T-helper 2 cell treated with Interferon-gamma antibody and Interleukin-4, amounts not matched to agents 100 ng/mL and 5 ng/mL, for 36 hours (primary cell): ENCODE results near the gene CXCL14. TPM values are rescaled to one million over a fixed set of nuclear protein-coding genes. Genes with fewer than 3 reads are reported as not detected.
"Not testable (repeated sequence)": the region's sequence is repeated elsewhere in the genome, so short reads cannot be mapped to it uniquely, and the experiment has no call there.

ENCODE experiments used
- intact Hi-C: fragments of 100-400 bp; cut with micrococcal nuclease; formaldehyde crosslinking; loops from one replicate; pipeline ENCODE4 v1.15.1; 2023
- total RNA-seq: library from RNA; stranded (reverse); gene quantifications from 2 replicates; pipeline ENCODE4 v1.2.3, GENCODE V29; 2022

The CXCL14 gene
- total RNA-seq, 1 donor from 2014 or later = not detected

GRCh38 chr5:135545099-135545498 is 33.7 kb downstream of the CXCL14 start:
- intact Hi-C loops = no loop called here

GRCh38 chr5:135543485-135544304 is 35.1 kb downstream of the CXCL14 start:
- intact Hi-C loops = loop anchor here (2.0 kb wide), 1 partner anchor 53 kb away; no protein-coding TSS in a partner anchor

GRCh38 chr5:135543001-135543484 is 35.7 kb downstream of the CXCL14 start:
- intact Hi-C loops = loop anchor here (2.0 kb wide), 1 partner anchor 52 kb away; no protein-coding TSS in a partner anchor

- intact Hi-C loops = loop anchor here (2.0 kb wide), 1 partner anchor 51 kb away; no protein-coding TSS in a partner anchor
These were observed 36.8 kb downstream of the CXCL14 start for GRCh38 chr5:135541807-135542502.

GRCh38 chr5:135539430-135540005 is 39.3 kb downstream of the CXCL14 start:
- intact Hi-C loops = loop anchor here (5.0 kb wide), 1 partner anchor 507 kb away; the partner anchor contains the start of gene PITX1

- intact Hi-C loops = loop anchor here (5.0 kb wide), 1 partner anchor 506 kb away; the partner anchor contains the start of gene PITX1
These were observed 40.5 kb downstream of the CXCL14 start for GRCh38 chr5:135538261-135538660.

- intact Hi-C loops = loop anchor here (5.0 kb wide), 1 partner anchor 505 kb away; the partner anchor contains the start of gene PITX1
These were observed 41.0 kb downstream of the CXCL14 start for GRCh38 chr5:135537745-135538144.

- intact Hi-C loops = loop anchor here (5.0 kb wide), 1 partner anchor 505 kb away; the partner anchor contains the start of gene PITX1
These were observed 41.5 kb downstream of the CXCL14 start for GRCh38 chr5:135537271-135537670.

GRCh38 chr5:135535820-135536801 is 42.7 kb downstream of the CXCL14 start, which contains the start of gene NEUROG1:
Gene NEUROG1 (minus strand): TSS chr5:135535964. CDS start chr5:135535690, 274 bp downstream.
- intact Hi-C loops = loop anchor here (5.0 kb wide), 1 partner anchor 504 kb away; the partner anchor contains the start of gene PITX1

- intact Hi-C loops = loop anchor here (5.0 kb wide), 1 partner anchor 503 kb away; the partner anchor contains the start of gene PITX1
These were observed 43.4 kb downstream of the CXCL14 start for GRCh38 chr5:135535420-135535819.

GRCh38 chr5:135534609-135535419 is 44.0 kb downstream of the CXCL14 start:
- intact Hi-C loops = loop anchor here (5.0 kb wide), 1 partner anchor 503 kb away; the partner anchor contains the start of gene PITX1

GRCh38 chr5:135533794-135534193 is 45.0 kb downstream of the CXCL14 start:
- intact Hi-C loops = no loop called here

GRCh38 chr5:135533334-135533733 is 45.5 kb downstream of the CXCL14 start:
- intact Hi-C loops = no loop called here

- intact Hi-C loops = not testable (repeated sequence)
These were observed 49.2 kb downstream of the CXCL14 start for GRCh38 chr5:135529576-135529975.

GRCh38 chr5:135526924-135527323 is 51.9 kb downstream of the CXCL14 start:
- intact Hi-C loops = no loop called here

GRCh38 chr5:135521964-135522363 is 56.8 kb downstream of the CXCL14 start:
- intact Hi-C loops = no loop called here
